Measurements from ENCODE around the gene ABL1.
"Not testable (repeated sequence)": the region's sequence is repeated elsewhere in the genome, so short reads cannot be mapped to it uniquely, and the experiment has no call there.

Gene ABL1

DNA sequence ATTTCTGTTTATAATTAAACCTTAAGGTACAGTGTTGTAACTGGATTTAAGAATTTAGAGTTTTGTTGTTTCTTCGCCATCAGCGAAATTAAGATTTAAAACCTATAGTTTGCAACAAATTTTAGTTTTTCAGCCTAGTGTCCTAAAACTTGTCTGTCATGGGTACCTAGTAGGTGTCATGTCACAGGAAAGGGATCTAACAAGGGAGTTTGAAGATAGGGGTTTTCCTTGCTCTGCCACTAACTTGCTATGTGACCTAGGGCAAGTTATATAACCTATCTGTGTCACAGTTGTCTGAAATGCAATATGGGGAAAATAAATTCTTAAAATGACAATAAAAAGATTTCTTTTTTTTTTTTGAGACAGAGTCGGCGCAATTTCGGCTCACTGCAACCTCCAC lies 9.2 kb upstream of the ABL1 start:
- DNase-seq: no peak

DNA sequence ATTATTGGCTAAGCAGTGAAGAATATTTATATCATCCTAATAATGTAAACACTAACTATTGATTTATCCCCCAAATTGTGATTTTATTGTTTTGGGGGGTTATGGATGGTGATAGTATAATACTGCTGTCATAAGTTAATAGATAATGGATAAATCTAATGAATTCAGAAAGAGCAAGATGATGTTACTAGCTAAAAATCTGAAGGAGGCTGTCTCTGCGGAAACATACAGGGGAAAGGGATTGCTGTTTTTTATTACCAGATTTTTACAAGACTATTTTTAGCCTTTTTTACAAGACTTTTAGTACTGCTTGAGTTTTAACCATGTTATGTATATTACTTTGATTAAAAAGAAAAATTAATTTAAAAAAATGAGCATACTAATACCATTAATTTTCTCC lies 5.3 kb upstream of the ABL1 start:
- DNase-seq: no peak

DNA sequence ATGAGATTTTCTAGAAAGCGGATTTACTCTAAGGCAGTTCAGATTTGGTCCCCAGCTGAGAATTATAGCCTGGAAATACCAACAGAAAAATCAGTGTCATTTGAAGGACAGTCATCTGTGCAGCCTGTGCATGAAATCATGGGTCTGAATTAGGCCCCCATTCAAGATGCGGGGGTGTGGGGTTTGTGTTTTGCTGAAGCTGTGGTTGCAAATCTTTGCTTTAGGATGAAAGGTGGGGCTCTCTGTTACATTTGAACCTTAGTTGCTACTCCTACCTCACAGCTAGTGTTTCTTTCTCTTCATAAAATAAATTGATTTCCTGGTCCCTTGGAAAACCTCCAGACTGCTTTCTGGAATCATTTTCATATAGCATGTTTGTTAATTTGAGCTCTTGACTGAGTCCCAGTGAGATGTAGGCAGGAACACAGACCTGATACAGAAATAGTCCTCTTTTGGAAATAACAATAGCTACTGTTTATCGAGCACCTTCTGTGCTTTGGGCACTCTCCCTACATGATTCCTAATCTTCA lies 4.8 kb upstream of the ABL1 start:
- DNase-seq: no peak

DNA sequence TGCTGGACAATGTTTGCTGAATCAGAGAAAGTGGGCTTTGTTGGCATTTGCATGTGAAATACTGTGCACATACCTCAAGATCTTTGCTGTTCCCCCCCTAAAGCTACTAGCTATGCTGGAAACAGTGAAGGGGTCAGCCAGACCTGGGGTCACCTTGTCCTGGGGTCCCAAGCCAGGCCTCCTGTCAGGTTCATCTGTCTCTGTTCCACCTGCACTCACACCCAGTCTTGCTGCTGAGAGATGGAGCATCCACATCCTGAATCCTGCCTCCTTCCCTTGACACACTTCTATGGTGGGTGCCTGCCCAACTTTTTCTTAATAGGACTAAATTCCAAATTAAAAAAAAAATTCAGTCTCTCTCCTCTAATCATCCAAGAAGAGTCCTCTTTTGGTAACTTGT lies 4.0 kb upstream of the ABL1 start:
- DNase-seq: no peak

DNA sequence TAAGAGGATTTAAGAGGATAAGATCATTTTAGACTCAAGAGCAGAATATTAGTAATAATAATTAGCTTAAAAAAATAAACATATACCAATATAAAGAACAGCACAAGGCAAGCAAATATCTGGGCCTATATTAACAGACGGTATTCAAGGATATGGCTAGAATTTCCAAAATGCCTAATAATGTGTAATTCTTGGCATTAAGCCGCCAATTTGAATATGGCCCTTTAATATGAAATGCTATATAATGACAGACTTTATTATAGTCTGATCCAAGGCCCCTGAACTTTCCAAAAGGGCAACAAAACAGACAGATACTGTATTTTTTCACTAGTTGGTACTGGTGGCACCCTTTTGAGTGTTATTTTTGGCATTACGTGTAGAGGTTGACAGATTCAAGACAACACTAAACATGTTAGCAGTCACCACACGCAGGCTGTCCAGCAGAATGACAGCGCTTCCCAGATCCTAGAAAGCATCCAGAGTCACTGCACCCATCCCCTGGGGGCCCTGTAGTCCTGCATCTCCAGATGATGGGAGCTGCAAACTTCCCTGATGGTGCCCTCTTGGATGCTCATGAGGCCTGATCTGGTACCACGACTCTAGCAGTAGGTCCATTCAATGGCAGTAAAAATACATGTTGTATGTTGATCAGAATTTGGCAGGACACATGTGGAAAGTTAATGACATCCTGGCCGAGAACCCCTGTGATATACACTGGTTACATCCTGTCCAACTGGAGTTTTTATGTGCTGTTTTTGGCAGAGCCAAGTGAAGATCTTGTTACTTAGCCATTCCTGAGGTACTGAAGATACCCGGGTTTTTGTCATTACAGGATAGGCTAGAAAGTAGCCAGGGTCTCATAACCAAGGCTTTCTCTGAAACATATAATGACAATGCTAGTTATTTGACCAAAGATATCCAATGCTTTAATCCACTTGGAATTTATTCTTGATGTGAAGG lies 1.7 kb upstream of the ABL1 start:
- no peak for DNase-seq

DNA sequence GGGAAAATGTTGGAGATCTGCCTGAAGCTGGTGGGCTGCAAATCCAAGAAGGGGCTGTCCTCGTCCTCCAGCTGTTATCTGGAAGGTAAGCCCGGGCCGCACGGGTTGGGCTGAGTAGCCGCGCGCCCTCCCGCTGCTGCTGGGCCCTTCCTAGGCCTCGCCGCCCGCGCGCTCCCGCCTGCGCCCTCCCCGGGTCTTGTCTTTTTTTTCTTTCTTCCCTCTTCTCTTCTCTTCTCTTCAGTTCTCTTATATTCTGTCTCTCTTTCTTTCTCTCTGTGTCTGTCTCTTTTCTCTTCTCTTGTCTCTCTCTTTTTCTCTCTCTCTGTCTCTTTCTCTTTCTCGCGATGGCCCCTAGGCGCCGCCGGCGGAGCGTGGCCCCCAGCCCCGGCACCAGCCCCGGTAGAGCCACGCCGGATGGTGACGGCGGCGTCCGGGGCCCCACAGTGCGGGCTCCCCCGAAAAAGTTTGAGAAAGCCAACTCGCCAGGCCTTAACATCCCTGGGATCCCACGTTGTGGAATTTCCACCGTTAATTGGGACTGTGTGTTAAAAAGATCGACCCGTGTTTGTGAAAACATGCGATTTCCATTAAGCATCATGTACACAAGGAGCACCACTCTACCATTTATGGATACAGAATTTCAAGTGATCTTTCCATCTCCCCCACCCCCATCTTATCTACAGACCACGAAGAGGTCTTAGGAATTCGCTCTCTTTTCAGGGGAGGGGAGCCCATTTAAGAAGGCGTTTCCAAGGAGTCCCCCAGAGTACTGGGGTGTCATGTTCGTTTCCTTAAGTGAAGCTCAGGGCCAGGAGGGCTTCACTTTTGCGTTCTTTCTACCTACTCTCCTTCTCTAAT lies 616 bp downstream of the ABL1 start:
- no peak for DNase-seq

DNA sequence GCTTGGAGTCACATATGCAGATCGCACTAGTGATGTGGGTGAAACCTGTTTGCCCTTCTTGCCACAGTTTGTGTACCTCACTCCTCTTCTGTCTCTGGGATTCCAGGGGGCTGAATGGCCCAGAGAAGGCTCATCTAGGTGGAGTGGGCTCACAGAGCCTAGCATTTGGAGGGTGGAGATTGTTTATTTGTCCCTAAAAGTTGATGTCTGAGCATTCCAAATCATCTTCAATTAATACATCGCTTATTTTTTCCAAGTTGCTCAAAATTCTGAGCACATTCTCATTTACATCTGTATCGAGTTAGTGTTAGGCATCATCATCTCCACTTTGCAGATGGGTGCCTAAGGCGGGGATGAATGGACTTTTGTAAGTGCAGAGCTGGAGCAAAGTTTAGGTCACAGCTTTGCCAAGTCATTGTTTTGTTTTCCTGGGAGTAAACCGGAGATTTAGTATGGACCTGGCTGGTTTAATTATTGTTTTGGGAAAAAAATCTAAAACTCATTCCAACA lies 2.0 kb downstream of the ABL1 start:
- no peak for DNase-seq

DNA sequence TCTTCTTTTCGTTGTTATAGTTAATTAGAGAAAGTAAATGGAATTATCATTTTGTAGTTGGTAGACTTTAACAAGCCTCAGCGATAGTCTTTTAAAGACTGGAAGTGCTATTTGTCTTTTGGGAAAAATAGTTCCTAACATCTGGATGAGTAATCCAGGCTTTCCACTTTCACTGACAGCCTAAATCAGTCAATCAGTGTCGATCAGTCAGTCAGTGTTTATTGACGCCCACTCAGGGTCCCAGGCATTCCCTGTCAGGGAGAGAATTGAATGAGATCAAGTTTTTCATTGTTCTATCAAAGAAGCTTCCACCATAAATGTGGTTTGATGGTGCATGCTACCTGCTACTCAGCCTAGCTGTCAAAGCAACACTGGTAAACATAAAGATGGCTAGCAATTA lies 2.6 kb downstream of the ABL1 start:
- no peak for DNase-seq

DNA sequence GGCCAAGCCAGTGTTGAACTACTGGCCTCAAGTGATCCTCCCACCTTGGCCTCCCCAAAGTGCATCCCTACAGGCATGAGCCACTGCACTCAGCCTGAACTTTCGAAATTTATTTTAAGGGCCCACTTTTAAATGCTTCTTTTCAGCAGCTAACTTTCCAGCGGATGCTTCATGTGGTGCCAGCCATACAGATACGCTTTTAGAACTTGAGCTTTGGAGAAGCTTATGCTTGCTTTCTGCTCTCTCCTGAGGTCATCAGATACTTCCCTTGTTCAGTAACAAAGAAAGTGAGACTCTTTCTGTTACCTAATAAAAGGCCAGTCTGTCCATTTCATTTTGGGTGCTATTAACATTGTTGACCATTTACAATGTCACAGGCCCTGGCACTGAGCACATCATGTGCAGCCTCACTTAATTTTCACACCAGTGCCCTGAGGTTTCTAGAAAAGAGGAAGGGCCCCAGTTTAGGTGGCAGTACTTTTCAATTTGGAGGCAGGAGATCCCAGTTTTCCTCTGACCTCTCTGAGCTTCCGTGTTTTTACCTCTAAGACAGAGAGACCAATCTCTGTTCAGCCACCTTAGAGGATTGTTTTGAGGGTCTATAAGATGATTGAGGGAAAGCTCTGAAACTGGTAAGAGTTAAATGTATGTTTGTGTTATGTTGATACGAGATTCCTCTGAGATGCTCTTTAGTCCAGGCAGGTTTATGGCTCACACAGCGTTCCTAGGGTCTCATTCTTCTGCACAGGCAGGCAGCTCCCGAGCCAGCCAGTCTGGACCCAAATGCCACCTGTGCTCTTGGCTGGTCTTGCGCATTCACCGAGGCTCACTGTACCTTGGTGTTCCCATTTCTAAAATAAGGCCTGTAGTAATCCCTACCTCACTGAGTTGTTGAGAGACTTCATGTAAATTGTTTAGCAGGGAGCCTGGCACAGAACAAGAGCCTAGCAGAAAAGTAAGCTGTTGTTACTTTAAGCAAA lies 4.4 kb downstream of the ABL1 start:
- DNase-seq: no peak

DNA sequence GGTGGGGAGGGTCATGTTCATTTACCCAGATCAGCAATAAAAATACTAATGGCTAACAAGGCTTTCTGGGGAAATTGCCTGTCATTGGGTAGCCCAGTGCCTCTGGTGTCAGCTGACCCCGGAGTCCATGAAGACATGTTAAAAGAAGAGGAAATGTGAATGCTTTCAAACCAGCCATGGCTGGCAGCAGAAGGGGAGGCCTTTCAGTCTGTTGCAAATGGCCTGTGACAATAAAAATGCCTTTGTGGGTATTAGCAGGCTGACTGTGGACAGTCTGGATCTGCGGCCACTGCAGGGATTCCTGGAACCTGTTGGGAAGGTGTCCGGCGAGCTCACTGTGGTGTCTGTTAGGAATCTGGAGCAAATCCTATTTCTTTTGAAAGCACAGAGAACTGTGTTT lies 7.5 kb downstream of the ABL1 start:
- DNase-seq: no peak

DNA sequence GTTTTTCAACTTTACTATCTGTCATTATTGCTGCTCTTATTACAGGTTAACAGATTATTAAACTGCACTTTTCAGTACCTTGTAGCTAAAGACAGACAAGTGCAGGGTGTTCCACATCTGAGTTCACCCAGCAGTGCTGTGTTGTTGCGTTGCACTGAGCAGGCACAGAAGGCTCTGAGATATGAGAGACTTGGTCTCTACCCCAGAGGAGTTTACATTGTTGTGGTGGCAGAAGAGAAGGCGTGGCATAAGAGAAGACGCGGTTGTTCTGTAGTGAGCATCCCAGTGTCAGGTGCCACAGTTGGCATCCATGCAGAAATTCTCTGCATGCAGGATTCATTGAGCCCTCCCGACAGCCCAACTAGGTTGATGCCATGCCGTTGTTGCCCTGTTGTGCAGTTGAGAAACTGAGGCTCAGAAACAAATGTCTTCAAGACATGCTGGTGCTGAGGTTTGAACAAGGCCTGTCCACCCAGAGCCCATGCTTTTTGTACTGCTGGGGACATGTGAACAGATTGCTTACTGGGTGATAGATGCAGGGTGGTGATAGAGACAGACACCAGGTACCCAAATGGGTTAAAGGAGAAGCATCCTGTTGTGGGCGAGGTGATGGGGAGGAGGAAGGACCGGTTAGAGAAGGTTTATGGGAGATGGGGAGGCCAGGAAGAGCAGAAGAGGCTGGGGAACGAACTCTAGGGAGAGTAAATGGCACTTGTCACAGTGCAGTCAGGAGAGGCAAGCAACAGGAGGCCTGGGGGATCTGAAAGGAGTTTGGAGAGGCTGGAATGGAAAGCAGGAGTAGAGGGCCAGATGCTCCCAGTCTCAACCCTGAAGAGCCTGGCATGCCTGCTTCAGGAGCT lies 8.2 kb downstream of the ABL1 start:
- DNase-seq: no peak

DNA sequence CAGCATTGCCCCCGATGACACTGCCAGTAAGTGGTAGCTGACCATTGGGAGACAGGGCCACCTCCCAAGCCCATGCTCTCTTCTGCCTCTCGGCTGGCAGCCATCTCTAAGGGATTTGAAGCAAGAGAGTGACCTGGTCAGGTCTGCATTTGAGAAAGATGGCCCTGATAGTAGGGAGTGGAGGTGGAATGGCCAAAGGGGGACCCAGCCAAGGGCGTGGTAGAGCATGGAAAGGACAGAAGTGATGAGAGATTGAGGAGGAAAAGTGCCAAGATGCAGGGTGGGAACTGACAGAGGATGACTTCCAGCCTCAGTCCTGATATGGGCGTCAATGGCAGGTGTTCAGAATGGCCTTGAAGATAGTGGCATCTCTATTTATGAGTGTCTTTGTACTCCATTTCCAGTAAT lies 9.0 kb downstream of the ABL1 start:
- DNase-seq: no peak

DNA sequence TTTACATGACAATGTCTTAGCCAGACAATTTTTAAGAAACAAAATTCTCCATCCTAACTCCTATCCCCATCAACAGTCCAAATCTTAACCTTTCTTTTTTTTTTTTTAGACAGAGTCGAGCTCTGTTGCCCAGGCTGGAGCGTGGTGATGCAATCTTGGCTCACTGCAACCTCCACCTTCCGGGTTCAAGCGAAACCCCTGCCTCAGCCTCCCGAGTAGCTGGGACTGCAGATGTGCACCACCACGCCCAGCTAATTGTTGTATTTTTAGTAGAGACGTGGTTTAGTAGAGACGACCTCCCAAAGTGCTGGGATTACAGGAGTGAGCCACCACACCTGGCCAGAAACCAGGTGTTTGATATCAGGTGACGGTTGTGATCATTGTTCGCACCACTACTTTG lies 10.2 kb downstream of the ABL1 start:
- no peak for DNase-seq

DNA sequence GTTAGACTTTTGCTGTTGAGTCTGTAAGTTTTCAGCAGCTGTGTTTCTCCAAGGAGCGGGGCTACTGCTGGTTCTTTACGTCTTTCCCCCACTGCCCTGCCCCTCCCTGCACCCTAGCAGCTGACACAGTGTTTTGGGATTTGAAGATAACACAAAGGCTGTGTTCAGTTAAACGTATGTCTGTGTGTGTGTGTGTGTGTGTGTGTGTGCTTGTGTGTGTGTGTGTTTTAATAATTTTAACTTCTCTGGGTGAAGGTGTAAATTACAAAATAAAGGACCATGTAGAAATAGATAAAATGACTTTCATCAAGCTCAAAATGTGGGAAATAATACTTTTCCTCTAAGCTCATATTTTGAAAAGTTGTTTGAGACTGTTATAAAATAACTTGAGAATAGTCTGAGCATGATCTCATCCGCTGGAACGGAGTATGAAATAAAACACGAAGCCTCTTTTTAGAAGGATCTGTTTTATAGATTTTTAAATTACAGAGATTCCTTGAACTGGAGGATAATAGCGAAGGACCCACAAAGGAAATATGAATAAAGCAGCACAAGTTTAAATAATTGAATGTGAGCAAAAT lies 10.9 kb downstream of the ABL1 start:
- DNase-seq: no peak

DNA sequence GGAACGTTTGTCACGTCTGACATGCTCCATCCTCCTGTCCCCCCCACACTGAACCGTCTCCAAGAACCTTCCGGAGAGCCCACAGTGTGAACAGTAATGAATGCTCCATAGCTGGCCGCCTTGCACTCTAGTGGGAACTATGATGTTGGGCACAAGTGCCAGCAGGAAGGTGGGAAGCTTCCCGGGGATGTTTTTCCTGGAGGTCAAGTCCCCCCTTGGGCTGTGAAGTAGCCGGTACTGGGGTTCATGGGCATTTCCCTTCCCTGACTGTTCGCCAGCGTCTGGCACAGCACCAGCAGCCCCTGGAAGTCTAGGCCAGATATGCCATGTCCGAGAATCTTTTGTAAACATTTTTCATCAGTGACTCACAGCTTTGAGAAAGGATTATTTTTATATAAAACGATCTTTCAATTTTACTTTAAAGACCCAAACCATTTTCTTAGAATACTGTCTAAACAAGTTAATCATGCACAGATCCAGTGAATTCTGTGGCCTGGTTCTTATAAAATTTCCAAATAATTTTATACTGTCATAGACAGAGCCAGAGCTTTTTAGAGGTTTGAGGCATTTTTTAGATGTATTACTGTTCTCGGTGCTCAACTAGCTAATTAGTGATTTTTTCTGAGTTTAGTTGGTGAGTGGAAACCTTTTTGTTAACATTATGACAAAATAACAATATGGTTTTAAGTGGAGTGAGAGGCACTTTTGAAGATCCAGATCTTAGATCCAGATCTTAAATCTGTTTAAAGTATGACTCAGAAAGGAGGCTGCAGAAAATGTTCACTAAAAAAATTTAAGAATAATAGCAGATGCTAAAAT lies 11.6 kb downstream of the ABL1 start:
- DNase-seq: no peak

DNA sequence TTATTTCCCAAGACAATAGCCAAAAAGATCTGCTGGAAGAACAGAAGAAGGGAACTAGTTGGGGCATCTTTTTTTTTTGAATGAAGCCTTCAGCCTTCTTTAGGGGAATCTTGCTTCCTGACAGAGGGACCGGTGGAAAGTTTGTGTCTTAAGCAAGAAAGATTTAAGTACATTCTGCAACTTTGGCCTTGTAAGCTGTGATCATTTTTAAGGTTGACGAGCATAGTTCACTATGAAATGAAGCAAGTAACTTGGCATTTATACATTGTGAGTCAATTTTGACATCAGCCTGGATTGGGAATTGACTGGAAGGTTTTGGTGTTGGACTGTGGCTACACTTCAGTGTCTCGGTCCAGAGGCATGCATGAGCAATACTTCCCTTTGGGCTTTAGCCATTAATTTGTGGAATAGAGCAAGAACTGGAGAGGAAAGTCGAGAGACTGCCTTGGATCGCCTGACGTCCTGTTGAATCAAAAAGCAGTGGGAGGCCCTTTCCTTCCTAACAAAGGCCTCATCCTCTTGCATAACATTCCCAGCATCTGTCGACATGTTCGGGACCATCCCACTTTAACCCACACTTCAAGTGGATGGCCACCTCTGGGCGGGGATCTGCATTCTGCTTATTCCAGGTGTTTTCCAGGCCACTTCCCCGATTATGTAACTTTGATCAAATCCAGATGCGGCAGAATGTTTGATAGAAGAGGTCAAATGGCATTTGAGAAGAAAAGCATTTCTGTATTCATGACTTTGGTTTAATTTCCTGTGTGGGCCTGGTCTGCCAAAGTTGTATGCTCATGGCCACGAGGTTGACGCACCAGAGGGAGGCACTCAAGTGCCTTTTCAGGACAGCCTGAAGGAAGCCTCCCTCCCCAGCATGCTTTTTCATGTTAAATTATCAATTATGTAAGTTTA lies 12.5 kb downstream of the ABL1 start:
- no peak for DNase-seq

DNA sequence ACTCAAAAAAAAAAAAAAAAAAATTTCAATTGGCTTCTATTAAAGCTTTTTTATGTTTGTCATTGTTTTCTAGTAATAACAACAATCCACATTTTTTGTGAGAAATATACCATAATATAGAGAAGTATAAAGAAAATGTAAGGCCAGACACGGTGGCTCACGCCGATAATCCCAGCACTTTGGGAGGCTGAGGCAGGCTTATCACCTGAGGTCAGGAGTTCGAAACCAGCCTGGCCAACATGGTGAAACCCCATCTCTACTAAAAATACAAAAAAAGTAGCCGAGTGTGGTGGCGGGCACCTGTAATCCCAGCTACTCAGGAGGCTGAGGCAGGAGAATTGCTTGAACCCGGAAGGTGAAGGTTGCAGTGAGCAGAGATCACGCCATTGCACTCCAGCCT lies 13.5 kb downstream of the ABL1 start:
- DNase-seq: not testable (repeated sequence)

DNA sequence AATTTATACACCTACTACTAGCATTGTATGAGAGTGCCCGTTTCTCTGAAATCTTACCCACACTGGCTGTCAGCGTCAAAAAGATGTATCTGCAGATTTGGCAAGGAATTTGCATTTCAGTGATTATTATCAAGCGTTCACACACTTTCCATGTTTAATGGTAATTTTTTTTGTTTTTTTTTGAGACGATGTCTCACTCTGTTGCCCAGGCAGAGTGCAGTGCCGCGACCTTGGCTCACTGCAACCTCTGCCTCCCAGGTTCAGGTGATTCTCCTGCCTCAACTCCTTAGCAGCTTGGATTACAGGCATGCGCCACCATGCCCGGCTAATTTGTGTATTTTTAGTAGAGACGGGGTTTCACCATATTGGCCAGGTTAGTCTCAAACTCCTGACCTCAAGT lies 14.3 kb downstream of the ABL1 start:
- no peak for DNase-seq

DNA sequence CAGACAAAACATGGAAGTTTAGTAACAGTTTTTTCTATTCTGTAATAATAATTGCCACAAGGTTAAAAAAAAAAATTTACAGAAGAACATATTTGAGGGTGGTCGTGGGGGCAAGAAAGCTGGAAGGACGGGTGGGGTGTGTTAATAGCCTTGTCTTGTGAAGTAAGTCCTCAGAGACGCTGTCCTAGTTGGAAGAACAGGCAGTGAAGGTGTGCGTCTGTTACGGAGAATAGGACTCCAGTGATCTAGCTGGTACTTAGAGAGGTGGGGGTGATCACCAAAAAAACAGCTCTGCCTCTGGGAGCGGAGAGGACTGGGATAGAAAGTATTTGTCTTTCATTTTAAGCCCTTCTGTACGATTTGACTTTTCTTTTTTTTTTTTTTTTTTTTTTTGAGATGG lies 17.7 kb downstream of the ABL1 start:
- no peak for DNase-seq

Measured in effector CD8-positive, alpha-beta T cell (primary cell).